ENCODE results near the gene ZIC1. TPM values are rescaled to one million over a fixed set of nuclear protein-coding genes. Genes with fewer than 3 reads are reported as not detected.

The ZIC1 gene
- total RNA-seq, 1 experiment from 2014 or later, result not detected

GRCh38 chr3:147408188-147409100 is 721 bp upstream of the ZIC1 start:
- no peak for DNase-seq (ENCODE audit: low read depth)

GRCh38 chr3:147410116-147410525 is 956 bp downstream of the ZIC1 start:
- DNase-seq (ENCODE audit: low read depth), result no peak

- no peak for DNase-seq (ENCODE audit: low read depth)
Observed at GRCh38 chr3:147410526-147411237, 1.5 kb downstream of the ZIC1 start.

- no peak for DNase-seq (ENCODE audit: low read depth)
Observed at GRCh38 chr3:147411238-147411814, 2.2 kb downstream of the ZIC1 start.

- DNase-seq (ENCODE audit: low read depth), result no peak
Observed at GRCh38 chr3:147411815-147412241, 2.7 kb downstream of the ZIC1 start.

- DNase-seq (ENCODE audit: low read depth), result no peak
Observed at GRCh38 chr3:147412261-147412916, 3.2 kb downstream of the ZIC1 start.

GRCh38 chr3:147412917-147413685 is 3.9 kb downstream of the ZIC1 start:
- no peak for DNase-seq (ENCODE audit: low read depth)

- DNase-seq (ENCODE audit: low read depth), result no peak
Observed at GRCh38 chr3:147413686-147414389, 4.7 kb downstream of the ZIC1 start.

- DNase-seq (ENCODE audit: low read depth), result no peak
Observed at GRCh38 chr3:147414390-147415138, 5.4 kb downstream of the ZIC1 start.

- no peak for DNase-seq (ENCODE audit: low read depth)
Observed at GRCh38 chr3:147415286-147415685, 6.1 kb downstream of the ZIC1 start.

- DNase-seq (ENCODE audit: low read depth), result no peak
Observed at GRCh38 chr3:147415874-147416273, 6.7 kb downstream of the ZIC1 start.

- DNase-seq (ENCODE audit: low read depth), result no peak
Observed at GRCh38 chr3:147416931-147417330, 7.8 kb downstream of the ZIC1 start.

- DNase-seq (ENCODE audit: low read depth), result no peak
Observed at GRCh38 chr3:147417551-147418295, 8.6 kb downstream of the ZIC1 start.

- DNase-seq (ENCODE audit: low read depth), result no peak
Observed at GRCh38 chr3:147418371-147418781, 9.2 kb downstream of the ZIC1 start.

- DNase-seq (ENCODE audit: low read depth), result no peak
Observed at GRCh38 chr3:147418808-147419701, 9.9 kb downstream of the ZIC1 start.

- no peak for DNase-seq (ENCODE audit: low read depth)
Observed at GRCh38 chr3:147419781-147420224, 10.6 kb downstream of the ZIC1 start.

GRCh38 chr3:147420353-147421183 is 11.4 kb downstream of the ZIC1 start:
- no peak for DNase-seq (ENCODE audit: low read depth)

Data from HT1080 (cell line).